Measurements from ENCODE around the gene DISP3.

DNA sequence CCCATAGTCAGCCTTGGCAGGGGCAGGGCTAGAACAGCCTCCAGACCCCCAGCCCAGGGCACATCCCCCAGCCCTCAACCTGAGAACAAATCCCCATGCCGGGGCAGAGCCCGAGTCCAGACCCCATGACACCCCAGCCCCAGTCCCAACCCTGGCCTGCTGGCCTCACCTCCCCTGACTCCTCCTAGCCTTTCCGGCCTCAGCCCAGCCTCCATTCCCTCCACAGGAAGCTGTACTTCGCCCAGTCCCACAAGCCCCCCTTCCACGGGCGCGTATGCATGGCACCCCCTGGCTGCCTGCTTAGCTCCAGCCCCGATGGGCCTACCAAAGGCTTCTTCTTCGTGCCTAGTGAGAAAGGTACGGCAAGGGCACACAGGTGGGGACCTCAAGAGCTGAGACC lies 50.4 kb downstream of the DISP3 start:
- TF ChIP-seq, protein P1, sequence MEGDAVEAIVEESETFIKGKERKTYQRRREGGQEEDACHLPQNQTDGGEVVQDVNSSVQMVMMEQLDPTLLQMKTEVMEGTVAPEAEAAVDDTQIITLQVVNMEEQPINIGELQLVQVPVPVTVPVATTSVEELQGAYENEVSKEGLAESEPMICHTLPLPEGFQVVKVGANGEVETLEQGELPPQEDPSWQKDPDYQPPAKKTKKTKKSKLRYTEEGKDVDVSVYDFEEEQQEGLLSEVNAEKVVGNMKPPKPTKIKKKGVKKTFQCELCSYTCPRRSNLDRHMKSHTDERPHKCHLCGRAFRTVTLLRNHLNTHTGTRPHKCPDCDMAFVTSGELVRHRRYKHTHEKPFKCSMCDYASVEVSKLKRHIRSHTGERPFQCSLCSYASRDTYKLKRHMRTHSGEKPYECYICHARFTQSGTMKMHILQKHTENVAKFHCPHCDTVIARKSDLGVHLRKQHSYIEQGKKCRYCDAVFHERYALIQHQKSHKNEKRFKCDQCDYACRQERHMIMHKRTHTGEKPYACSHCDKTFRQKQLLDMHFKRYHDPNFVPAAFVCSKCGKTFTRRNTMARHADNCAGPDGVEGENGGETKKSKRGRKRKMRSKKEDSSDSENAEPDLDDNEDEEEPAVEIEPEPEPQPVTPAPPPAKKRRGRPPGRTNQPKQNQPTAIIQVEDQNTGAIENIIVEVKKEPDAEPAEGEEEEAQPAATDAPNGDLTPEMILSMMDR (conservative IDR thresholded peaks at IDR 0.05; ENCODE audit: low read length): no peak
- no peak for TF ChIP-seq EZH2phosphoT487 (IDR thresholded peaks at IDR 0.05; ENCODE audit: borderline replicate concordance, low read depth, low read length)
